B cell (primary cell): ENCODE data around the gene ZNF25. TPM values are rescaled to one million over a fixed set of nuclear protein-coding genes. Genes with fewer than 3 reads are reported as not detected.
A peak's percentile ranks its signal among the peaks of the same experiment; 100 is the strongest.

ENCODE experiments used
- ATAC-seq: fragments of 200-7000 bp; cut with Tn5 transposase; one replicate; pipeline ENCODE4 v1.10.0; 2021; ENCODE audit warnings: low read depth, mild to moderate bottlenecking, moderate number of reproducible peaks, moderate library complexity
- CTCF ChIA-PET: fragments of 350-600 bp; sonication (Branson Sonifier 250); formaldehyde crosslinking; loops from one replicate; lab custom pipeline; 2021; ENCODE audit warnings: antibody characterized with exemption, inconsistent platforms; lab: Charles Lee
- POLR2A ChIA-PET: fragments of 350-600 bp; sonication (Branson Sonifier 250); formaldehyde crosslinking; loops from one replicate; lab custom pipeline; 2021; ENCODE audit warnings: antibody characterized with exemption; lab: Charles Lee
- DNase-seq: peaks from one replicate; pipeline ENCODE4 v3.0.0; 2013
- H2AFZ ChIP-seq: 2 replicates; pipeline ENCODE4 v1.6.1; 2012; ENCODE audit warnings: mild to moderate bottlenecking, low read depth, low read length; ENCODE audit not compliant: insufficient read depth, poor library complexity, severe bottlenecking
- H3K27ac ChIP-seq, 2 donors: 1 replicate in 1 of 2; 2 replicates in 1 of 2; pipeline ENCODE4 v1.5.1; 2012 to 2013; ENCODE audit warnings: low read length in 2 of 2, mild to moderate bottlenecking in 2 of 2, moderate library complexity in 1 of 2
- H3K27me3 ChIP-seq, 4 experiments: fragments of 200-600 bp in 1 of 4; sonication (generic) in 1 of 4; replicated peaks in 1 of 4; 1 replicate in 2 of 4; 2 replicates in 2 of 4; pipeline versions ENCODE4 v1.6.1 to v1.7.0; 2013 to 2016; ENCODE audit warnings: low read length in 3 of 4, mild to moderate bottlenecking in 2 of 4, mixed read lengths in 1 of 4, moderate library complexity in 1 of 4; ENCODE audit not compliant: insufficient read depth in 4 of 4, control insufficient read depth in 3 of 4; ENCODE audit errors: control extremely low read depth in 1 of 4
- H3K36me3 ChIP-seq, 2 experiments: replicated peaks in 1 of 2; 1 replicate in 1 of 2; 2 replicates in 1 of 2; pipeline versions ENCODE4 v1.6.1 to v1.7.1; 2013; ENCODE audit warnings: low read length in 1 of 2; ENCODE audit not compliant: insufficient read depth in 2 of 2, control insufficient read depth in 1 of 2; ENCODE audit errors: control extremely low read depth in 1 of 2, extremely low read depth in 1 of 2
- H3K4me1 ChIP-seq, 2 donors: fragments of 200-600 bp in 1 of 2; sonication (generic) in 1 of 2; 1 replicate in 1 of 2; 2 replicates in 1 of 2; pipeline versions ENCODE4 v1.5.1 to v1.6.1; 2013 to 2017; ENCODE audit warnings: low read length in 2 of 2; ENCODE audit not compliant: control insufficient read depth in 2 of 2, insufficient read depth in 2 of 2
- H3K4me2 ChIP-seq: replicated peaks from 2 replicates; pipeline ENCODE3; 2012; ENCODE audit warnings: mild to moderate bottlenecking, low read depth, low read length; ENCODE audit not compliant: poor library complexity, severe bottlenecking
- H3K4me3 ChIP-seq, 5 experiments: fragments of 200-600 bp in 1 of 5; sonication (generic) in 1 of 5; 1 replicate in 3 of 5; 2 replicates in 2 of 5; pipeline versions ENCODE4 v1.5.1 to v1.7.0; 2011 to 2016; ENCODE audit warnings: low read length in 4 of 5, mild to moderate bottlenecking in 4 of 5, low read depth in 2 of 5, control low read depth in 1 of 5, moderate library complexity in 1 of 5; ENCODE audit not compliant: insufficient read depth in 1 of 5; ENCODE audit errors: control extremely low read depth in 1 of 5, extremely low read depth in 1 of 5
- H3K79me2 ChIP-seq: fragments of 200-600 bp; sonication (generic); one replicate; pipeline ENCODE4 v1.6.0; 2016; ENCODE audit warnings: low read length; ENCODE audit not compliant: control insufficient read depth, insufficient read depth
- H3K9ac ChIP-seq: fragments of 200-600 bp; sonication (generic); 2 replicates; pipeline ENCODE4 v1.6.1; 2017; ENCODE audit warnings: mild to moderate bottlenecking, low read length, moderate library complexity
- H3K9me3 ChIP-seq, 3 donors: one replicate each; pipeline versions ENCODE4 v1.6.1 to v1.7.1; 2013; ENCODE audit warnings: low read length in 2 of 3; ENCODE audit not compliant: control insufficient read depth in 2 of 3, insufficient read depth in 1 of 3; ENCODE audit errors: control extremely low read depth in 1 of 3
- H4K20me1 ChIP-seq: 2 replicates; pipeline ENCODE4 v1.6.0; 2012; ENCODE audit warnings: mild to moderate bottlenecking, low read length; ENCODE audit not compliant: insufficient read depth, control insufficient read depth, poor library complexity, severe bottlenecking
- H3K27ac Mint-ChIP-seq: one replicate; pipeline ENCODE4 v1.8.0; 2021; ENCODE audit warnings: mixed read lengths
- H3K27me3 Mint-ChIP-seq: one replicate; pipeline ENCODE4 v1.8.0; 2021; ENCODE audit warnings: mixed read lengths
- H3K4me1 Mint-ChIP-seq: one replicate; pipeline ENCODE4 v1.8.0; 2021; ENCODE audit warnings: mixed read lengths
- H3K4me3 Mint-ChIP-seq: one replicate; pipeline ENCODE4 v1.8.0; 2021; ENCODE audit warnings: mixed read lengths
- H3K9me3 Mint-ChIP-seq: one replicate; pipeline ENCODE4 v1.8.0; 2022; ENCODE audit warnings: mixed read lengths; ENCODE audit not compliant: insufficient read depth
- EZH2 ChIP-seq: IDR thresholded peaks from 2 replicates; pipeline ENCODE4 v1.6.1; 2012; ENCODE audit warnings: borderline replicate concordance, low read depth, mild to moderate bottlenecking, moderate library complexity, low read length; ENCODE audit not compliant: insufficient read depth, poor library complexity, severe bottlenecking
- whole genome bisulfite sequencing: methylation state at CpG from one replicate; pipeline ENCODE4 v1.1.5; 2013; ENCODE audit warnings: missing lambda C conversion rate; ENCODE audit not compliant: insufficient coverage; 5-methylcytosine and 5-hydroxymethylcytosine counted together
- intact Hi-C: fragments of 100-400 bp; cut with micrococcal nuclease; formaldehyde crosslinking; loops from one replicate; pipeline ENCODE4 v1.10.0; 2022
- polyA minus RNA-seq: library from RNA; depleted of rRNA, polyadenylated mRNA; stranded (reverse); fragments of >200 nt; gene quantifications from 2 replicates; pipeline ENCODE4 v1.2.3, GENCODE V29; 2012
- polyA plus RNA-seq: library from polyadenylated mRNA; depleted of rRNA; stranded (reverse); fragments of >200 nt; gene quantifications from 2 replicates; pipeline ENCODE4 v1.2.3, GENCODE V29; 2012
- total RNA-seq, 2 donors: library from RNA; stranded (reverse); fragments of 120-200 nt in 1 of 2; gene quantifications; 1 replicate in 1 of 2; 2 replicates in 1 of 2; pipeline versions ENCODE4 v1.2.3 to v1.2.4, GENCODE V29; 2013 to 2022
- TF ChIP-seq, protein P1 (sequence below): fragments of 200-600 bp; IDR thresholded peaks from one replicate; pipeline ENCODE4 v1.8.0; 2022; ENCODE audit warnings: antibody characterized with exemption, mild to moderate bottlenecking

Gene ZNF25
- total RNA-seq (6.4 and 6.5 TPM in 2 replicates), polyA plus RNA-seq (4.1 and 4.9 TPM in 2 replicates), polyA minus RNA-seq (1.9 and 2.9 TPM in 2 replicates)
- 11.4 TPM for total RNA-seq (2013)

DNA sequence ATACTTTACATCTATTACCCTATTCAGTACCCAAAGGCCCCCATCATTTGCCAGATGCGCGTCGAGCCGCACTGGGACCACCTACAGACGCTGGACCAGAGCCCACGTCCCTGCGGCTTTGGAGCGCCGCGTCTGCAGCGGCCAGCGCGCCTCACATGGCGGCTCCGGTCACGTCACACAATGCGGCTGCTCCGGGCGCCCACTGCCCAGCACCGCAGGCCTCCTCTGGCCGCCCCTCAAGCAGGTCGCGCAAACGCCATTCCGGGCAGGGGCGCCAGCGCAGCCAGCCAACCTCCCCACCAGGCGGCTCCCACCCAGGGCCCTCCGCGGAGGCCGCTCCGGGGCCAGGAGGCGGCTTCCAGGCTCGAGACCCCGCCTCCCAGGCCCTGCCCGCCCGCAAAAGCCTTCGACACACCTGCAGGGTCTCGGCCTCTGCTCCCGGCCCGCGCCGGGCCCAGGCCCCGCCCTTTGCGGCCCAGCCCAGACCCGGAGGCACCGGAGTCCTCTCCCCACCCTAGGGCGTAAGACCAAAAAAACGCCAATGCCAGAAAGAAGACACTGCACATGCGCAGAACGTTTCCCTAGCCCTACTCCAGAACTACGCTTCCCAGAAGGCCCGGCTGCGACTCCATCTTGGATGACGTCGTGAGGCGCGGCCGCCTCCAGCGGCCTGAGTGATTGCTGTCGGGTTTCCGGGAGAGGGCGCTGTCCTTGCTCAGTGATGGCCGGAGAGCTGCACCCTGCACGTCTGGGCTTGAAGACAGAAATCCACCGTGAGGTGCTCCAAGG, at the start of gene ZNF25:
TSS of gene ZNF25 (minus strand) at position 557 of the 789 bp plus-strand sequence. CDS start 4,925 bp downstream, outside the sequence.
- CTCF ChIA-PET, result interaction anchor here (0.6 to 2.8 kb wide), 13 partner anchors 9 to 389 kb away, joined by 3 to 31 read pairs (median 4); partner anchors contain the start of genes ZNF33A and ZNF37A
- peaks cover 17% of the 10 kb centered on the region for H3K4me1 Mint-ChIP-seq
- no peaks in the 10 kb centered on the region for H3K27me3 Mint-ChIP-seq
- POLR2A ChIA-PET, result interaction anchor here (1.0 to 2.6 kb wide), 3 partner anchors 34 to 118 kb away, joined by 3 to 23 read pairs (median 3); partner anchors contain the start of gene ZNF33A
- H2AFZ ChIP-seq, result peak within 1 kb of the TSS; percentile 95
- peaks cover 9 to 13% of the 10 kb centered on the region in 2 donors for H3K4me1 ChIP-seq
- H3K9me3 ChIP-seq, result no peaks in the 10 kb centered on the region
- no peaks in the 10 kb centered on the region for H4K20me1 ChIP-seq
- peak within 1 kb of the TSS; percentile 95 for H3K4me3 Mint-ChIP-seq
- WGBS, result under 1% methylated on average over 65 of the region's 66 CpGs
- H3K9ac ChIP-seq, result peak within 1 kb of the TSS; percentile 91
- H3K27ac ChIP-seq, result peak within 1 kb of the TSS; percentile 88 to 94
- H3K79me2 ChIP-seq, result peaks cover 21% of the 10 kb centered on the region
- peak within 1 kb of the TSS; percentile 83 for H3K4me2 ChIP-seq
- peak; percentile 100 for DNase-seq
- H3K27me3 ChIP-seq, result no peaks in the 10 kb centered on the region
- no peaks in the 10 kb centered on the region for H3K36me3 ChIP-seq
- TF ChIP-seq EZH2, result no peak
- TF ChIP-seq, protein P1, sequence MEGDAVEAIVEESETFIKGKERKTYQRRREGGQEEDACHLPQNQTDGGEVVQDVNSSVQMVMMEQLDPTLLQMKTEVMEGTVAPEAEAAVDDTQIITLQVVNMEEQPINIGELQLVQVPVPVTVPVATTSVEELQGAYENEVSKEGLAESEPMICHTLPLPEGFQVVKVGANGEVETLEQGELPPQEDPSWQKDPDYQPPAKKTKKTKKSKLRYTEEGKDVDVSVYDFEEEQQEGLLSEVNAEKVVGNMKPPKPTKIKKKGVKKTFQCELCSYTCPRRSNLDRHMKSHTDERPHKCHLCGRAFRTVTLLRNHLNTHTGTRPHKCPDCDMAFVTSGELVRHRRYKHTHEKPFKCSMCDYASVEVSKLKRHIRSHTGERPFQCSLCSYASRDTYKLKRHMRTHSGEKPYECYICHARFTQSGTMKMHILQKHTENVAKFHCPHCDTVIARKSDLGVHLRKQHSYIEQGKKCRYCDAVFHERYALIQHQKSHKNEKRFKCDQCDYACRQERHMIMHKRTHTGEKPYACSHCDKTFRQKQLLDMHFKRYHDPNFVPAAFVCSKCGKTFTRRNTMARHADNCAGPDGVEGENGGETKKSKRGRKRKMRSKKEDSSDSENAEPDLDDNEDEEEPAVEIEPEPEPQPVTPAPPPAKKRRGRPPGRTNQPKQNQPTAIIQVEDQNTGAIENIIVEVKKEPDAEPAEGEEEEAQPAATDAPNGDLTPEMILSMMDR, result peak; percentile 84
- intact Hi-C loops, result loop anchor here (1.0 to 5.0 kb wide), 7 partner anchors 34 to 426 kb away; partner anchors contain the start of genes ZNF248, ZNF33A and ZNF37A
- peak within 1 kb of the TSS; percentile 62 to 84 (median 78) for H3K4me3 ChIP-seq
- no peaks in the 10 kb centered on the region for H3K9me3 Mint-ChIP-seq
- peak; percentile 89 for ATAC-seq
- peak within 1 kb of the TSS; percentile 99 for H3K27ac Mint-ChIP-seq
